HCT116 (cell line): Measurements from ENCODE around the gene CD320.
"Not testable (repeated sequence)": the region's sequence is repeated elsewhere in the genome, so short reads cannot be mapped to it uniquely, and the experiment has no call there.

ENCODE experiments used
- CEBPB ChIP-seq: IDR thresholded peaks from 2 replicates; pipeline ENCODE4 v1.6.1; 2012; ENCODE audit warnings: low read depth
- EZH2phosphoT487 ChIP-seq: fragments of 200-600 bp; IDR thresholded peaks from 2 replicates; pipeline ENCODE4 v1.6.1; 2018; ENCODE audit warnings: antibody characterized with exemption, borderline replicate concordance
- TF ChIP-seq, protein P1 (sequence below), 3 experiments: fragments of 200-600 bp in 1 of 3; sonication (generic) in 1 of 3; IDR thresholded peaks in 2 of 3; conservative IDR thresholded peaks in 1 of 3; 2 replicates each; pipeline ENCODE4 v1.5.1; 2012 to 2017; ENCODE audit warnings: low read depth in 2 of 3, low read length in 2 of 3, antibody characterized with exemption in 1 of 3, borderline replicate concordance in 1 of 3, control low read depth in 1 of 3, mild to moderate bottlenecking in 1 of 3, mixed read lengths in 1 of 3, mixed run types in 1 of 3, moderate library complexity in 1 of 3; ENCODE audit not compliant: insufficient read depth in 1 of 3
- TF ChIP-seq, protein P2 (sequence below): IDR thresholded peaks from 2 replicates; pipeline ENCODE4 v1.6.1; 2012

DNA sequence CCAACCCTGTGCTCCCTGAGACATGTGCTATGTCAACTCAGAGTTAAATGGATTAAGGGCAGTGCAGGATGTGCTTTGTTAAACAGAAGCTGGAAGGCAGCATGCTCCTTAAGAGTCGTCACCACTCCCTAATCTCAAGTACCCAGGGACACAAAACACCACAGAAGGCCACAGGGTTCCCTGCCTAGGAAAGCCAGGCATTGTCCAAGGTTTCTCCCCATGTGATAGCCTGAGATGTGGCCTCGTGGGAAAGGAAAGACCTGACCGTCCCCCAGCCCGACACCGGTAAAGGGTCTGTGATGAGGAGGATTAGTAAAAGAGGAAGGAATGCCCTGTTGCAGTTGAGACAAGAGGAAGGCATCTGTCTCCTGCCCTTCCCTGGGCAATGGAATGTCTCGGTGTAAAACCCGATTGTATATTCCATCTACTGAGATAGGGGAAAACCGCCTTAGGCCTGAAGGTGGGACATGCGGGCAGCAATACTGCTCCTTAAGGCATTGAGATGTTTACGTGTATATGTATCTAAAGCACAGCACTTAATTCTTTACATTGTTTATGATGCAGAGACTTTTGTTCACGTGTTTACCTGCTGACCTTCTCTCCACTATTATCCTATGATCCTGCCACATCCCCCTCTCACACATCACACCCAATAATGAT is 7.0 kb upstream of the CD320 start:
- TF ChIP-seq, protein P1, sequence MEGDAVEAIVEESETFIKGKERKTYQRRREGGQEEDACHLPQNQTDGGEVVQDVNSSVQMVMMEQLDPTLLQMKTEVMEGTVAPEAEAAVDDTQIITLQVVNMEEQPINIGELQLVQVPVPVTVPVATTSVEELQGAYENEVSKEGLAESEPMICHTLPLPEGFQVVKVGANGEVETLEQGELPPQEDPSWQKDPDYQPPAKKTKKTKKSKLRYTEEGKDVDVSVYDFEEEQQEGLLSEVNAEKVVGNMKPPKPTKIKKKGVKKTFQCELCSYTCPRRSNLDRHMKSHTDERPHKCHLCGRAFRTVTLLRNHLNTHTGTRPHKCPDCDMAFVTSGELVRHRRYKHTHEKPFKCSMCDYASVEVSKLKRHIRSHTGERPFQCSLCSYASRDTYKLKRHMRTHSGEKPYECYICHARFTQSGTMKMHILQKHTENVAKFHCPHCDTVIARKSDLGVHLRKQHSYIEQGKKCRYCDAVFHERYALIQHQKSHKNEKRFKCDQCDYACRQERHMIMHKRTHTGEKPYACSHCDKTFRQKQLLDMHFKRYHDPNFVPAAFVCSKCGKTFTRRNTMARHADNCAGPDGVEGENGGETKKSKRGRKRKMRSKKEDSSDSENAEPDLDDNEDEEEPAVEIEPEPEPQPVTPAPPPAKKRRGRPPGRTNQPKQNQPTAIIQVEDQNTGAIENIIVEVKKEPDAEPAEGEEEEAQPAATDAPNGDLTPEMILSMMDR (IDR thresholded peaks at IDR 0.05 in 2 of 3, conservative IDR thresholded peaks at IDR 0.05 in 1 of 3; ENCODE audit: borderline replicate concordance in 1 of 3, insufficient read depth in 1 of 3, low read depth in 2 of 3, low read length in 2 of 3): not testable (repeated sequence)
- TF ChIP-seq, protein P2, sequence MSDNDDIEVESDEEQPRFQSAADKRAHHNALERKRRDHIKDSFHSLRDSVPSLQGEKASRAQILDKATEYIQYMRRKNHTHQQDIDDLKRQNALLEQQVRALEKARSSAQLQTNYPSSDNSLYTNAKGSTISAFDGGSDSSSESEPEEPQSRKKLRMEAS: not testable (repeated sequence)
- TF ChIP-seq EZH2phosphoT487, CEBPB: not testable (repeated sequence)
